Adrenal gland (tissue), 19 donors: ENCODE results near the gene JSRP1. TPM values are rescaled to one million over a fixed set of nuclear protein-coding genes. Genes with fewer than 3 reads are reported as not detected.

ENCODE experiments used
- DNase-seq, 7 donors: peaks; one replicate each; pipeline ENCODE4 v3.0.0-alpha.2; 2019 to 2020
- H3K27ac ChIP-seq, 5 donors: fragments of 200-600 bp; sonication (generic) in 4 of 5; 1 replicate in 3 of 5; 2 replicates in 2 of 5; pipeline versions ENCODE4 v1.5.1 to v1.8.0; 2016 to 2020; ENCODE audit warnings: mild to moderate bottlenecking in 1 of 5
- H3K27me3 ChIP-seq: fragments of 200-600 bp; 2 replicates; pipeline ENCODE4 v1.8.0; 2021
- H3K36me3 ChIP-seq, 2 donors: fragments of 200-600 bp; replicated peaks in 1 of 2; 1 replicate in 1 of 2; 2 replicates in 1 of 2; pipeline versions ENCODE4 v1.5.1 to v1.8.0; 2018 to 2022
- H3K4me1 ChIP-seq, 2 donors: fragments of 200-600 bp; replicated peaks in 1 of 2; 1 replicate in 1 of 2; 2 replicates in 1 of 2; pipeline versions ENCODE4 v1.5.1 to v1.8.0; 2018 to 2021
- H3K4me3 ChIP-seq, 4 donors: fragments of 200-600 bp; sonication (generic) in 3 of 4; one replicate each; pipeline ENCODE4 v1.5.1; 2016 to 2018
- H3K9me3 ChIP-seq, 3 donors: fragments of 200-600 bp; sonication (generic) in 1 of 3; replicated peaks in 1 of 3; 1 replicate in 2 of 3; 2 replicates in 1 of 3; pipeline versions ENCODE4 v1.5.1 to v1.8.0; 2016 to 2021
- POLR2A ChIP-seq, 2 donors: fragments of 450-650 bp; IDR thresholded peaks; one replicate each; pipeline ENCODE4 v1.6.1; 2017; ENCODE audit warnings: antibody characterized with exemption in 2 of 2, mild to moderate bottlenecking in 2 of 2, moderate library complexity in 1 of 2
- WGBS, 4 donors: extraction: QIAGEN DNeasy Blood & Tissue Kit in 2 of 4; methylation state at CpG; one replicate each; pipeline versions ENCODE4 v1.1.5 to v1.1.7; 2013 to 2017; 5-methylcytosine and 5-hydroxymethylcytosine counted together
- intact Hi-C, 2 donors: fragments of 100-400 bp; cut with DNase I; formaldehyde crosslinking; loops; one replicate each; pipeline versions ENCODE4 v1.14.1 to v1.15.0; 2022 to 2023
- long read RNA-seq, 10 donors: library from polyadenylated mRNA in 3 of 10; unstranded in 2 of 10; stranded (forward) in 1 of 10; transcript quantifications; one replicate each; pipeline ENCODE4 v2.0.0 and lab custom pipeline, GENCODE V29; 2021 to 2026
- polyA plus RNA-seq, 3 donors: library from polyadenylated mRNA; stranded (reverse); fragments of 200-250 nt in 2 of 3; fragments of 350-450 nt in 1 of 3; fragmentation: Illumina TruSeq in 1 of 3; extraction: RNeasy Lipid Tissue Mini Kit (QIAGEN cat#74804) in 1 of 3; gene quantifications; one replicate each; pipeline ENCODE4 v1.2.3, GENCODE V29; 2013 to 2014
- total RNA-seq, 9 donors: library from RNA; depleted of rRNA in 4 of 9; stranded (reverse); fragments of >200 nt in 4 of 9; fragments of 120-200 nt in 1 of 9; fragmentation: NEBNext Ultra II Directional in 1 of 9; extraction: Animal tissue kit (Norgen Biotek cat#: 25700) in 1 of 9; gene quantifications; one replicate each; pipeline versions ENCODE4 v1.1.0 to v1.2.4, GENCODE V29; 2013 to 2023
- TF ChIP-seq, protein P1 (sequence below), 6 experiments: fragments of 450-650 bp in 4 of 6; fragments of 200-600 bp in 2 of 6; sonication (generic) in 1 of 6; IDR thresholded peaks; 1 replicate in 5 of 6; 2 replicates in 1 of 6; pipeline versions ENCODE4 v1.5.1 to v1.8.0; 2016 to 2021; ENCODE audit warnings: antibody characterized with exemption in 6 of 6, mild to moderate bottlenecking in 2 of 6, moderate library complexity in 1 of 6
- donor health status: healthy with polysubstance abuse.
- donor health status: Bipolar disorder and iron deficiency.
- donor health status: DM: yes; HTN: yes; CAD: no.
- donor health status: DM: no; HTN: no; CAD: no.
- donor health status: DM: no; HTN: no; CAD: no.
- donor health status: DM: yes; HTN: yes; CAD: no.

Gene JSRP1, protein sequence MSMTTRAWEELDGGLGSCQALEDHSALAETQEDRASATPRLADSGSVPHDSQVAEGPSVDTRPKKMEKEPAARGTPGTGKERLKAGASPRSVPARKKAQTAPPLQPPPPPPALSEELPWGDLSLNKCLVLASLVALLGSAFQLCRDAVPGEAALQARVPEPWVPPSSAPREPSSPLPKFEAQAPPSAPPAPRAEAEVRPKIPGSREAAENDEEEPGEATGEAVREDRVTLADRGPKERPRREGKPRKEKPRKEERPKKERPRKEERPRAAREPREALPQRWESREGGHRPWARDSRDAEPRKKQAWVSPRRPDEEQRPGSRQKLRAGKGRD
- total RNA-seq (1 to 10 TPM in 1 of 9 donors, under 1 TPM in 2, not detected in 6; 0.54 to 1.2 (median 0.84) TPM), polyA plus RNA-seq (1 to 10 TPM in 1 of 3 donors, under 1 TPM in 2; 0.71 to 1.1 (median 0.82) TPM)
- long read RNA-seq, donor 1 = 0 reads
- long read RNA-seq, donor 2, partial matches to known transcripts = 673 of 705 reads
- long read RNA-seq, donor 2, other reads (novel, unspliced or antisense) = 32 of 705 reads
- long read RNA-seq, donor 3 = 0 reads
- long read RNA-seq, donor 4 = 0 reads
- long read RNA-seq, donor 5 = 0 reads
- long read RNA-seq, donor 6, partial matches to known transcripts = 0 of 1 reads
- long read RNA-seq, donor 6, other reads (novel, unspliced or antisense) = 0 of 1 reads
- long read RNA-seq, donor 7, partial matches to known transcripts = 177 of 592 reads
- long read RNA-seq, donor 7, other reads (novel, unspliced or antisense) = 415 of 592 reads
- long read RNA-seq, donor 8, partial matches to known transcripts = 1,434 of 1,536 reads
- long read RNA-seq, donor 8, other reads (novel, unspliced or antisense) = 102 of 1,536 reads
- long read RNA-seq, donor 9, partial matches to known transcripts = 891 of 954 reads
- long read RNA-seq, donor 9, other reads (novel, unspliced or antisense) = 63 of 954 reads
- long read RNA-seq, donor 10, partial matches to known transcripts = 834 of 878 reads
- long read RNA-seq, donor 10, other reads (novel, unspliced or antisense) = 44 of 878 reads

DNA sequence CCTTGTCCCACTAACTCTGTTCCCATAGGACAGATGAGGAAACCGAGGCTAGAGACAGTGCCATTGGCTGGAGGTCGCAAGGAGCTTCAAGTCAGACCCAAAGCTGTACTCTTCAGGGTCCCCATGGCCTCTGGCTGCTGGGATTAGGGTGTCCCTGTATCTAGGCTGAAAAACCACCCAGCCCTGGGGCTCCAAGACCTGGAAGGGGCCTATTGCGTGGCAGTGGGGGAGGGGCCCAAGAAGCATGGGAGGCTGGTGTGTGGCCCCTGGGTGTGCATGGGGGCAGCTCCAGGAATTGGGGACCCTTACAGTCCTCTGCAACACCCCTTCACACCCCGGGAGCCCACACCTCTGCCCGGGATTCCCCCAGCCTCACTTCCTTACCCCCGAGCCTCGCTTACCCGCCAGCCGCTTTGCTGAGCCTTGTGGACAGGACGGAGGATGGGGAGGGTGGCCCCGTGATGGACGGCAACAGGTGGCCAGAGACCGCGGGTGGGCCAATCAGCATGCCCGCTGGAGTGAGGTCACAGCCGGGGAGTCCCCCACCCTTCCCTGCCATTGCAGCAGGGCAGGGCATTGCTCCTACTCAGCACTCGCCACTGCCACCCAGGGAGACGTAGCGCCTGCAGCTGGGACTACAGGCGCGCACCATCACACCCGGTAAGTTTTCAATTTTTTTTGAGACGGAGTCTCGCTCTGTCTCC is at the start of gene JSRP1:
JSRP1 (minus strand) TSS at position 436 of the 704 bp plus-strand sequence. CDS start 1,103 bp downstream, outside the sequence.
- intact Hi-C loops = no loop called here
- no peaks in the 10 kb centered on the region for H3K36me3 ChIP-seq

DNA sequence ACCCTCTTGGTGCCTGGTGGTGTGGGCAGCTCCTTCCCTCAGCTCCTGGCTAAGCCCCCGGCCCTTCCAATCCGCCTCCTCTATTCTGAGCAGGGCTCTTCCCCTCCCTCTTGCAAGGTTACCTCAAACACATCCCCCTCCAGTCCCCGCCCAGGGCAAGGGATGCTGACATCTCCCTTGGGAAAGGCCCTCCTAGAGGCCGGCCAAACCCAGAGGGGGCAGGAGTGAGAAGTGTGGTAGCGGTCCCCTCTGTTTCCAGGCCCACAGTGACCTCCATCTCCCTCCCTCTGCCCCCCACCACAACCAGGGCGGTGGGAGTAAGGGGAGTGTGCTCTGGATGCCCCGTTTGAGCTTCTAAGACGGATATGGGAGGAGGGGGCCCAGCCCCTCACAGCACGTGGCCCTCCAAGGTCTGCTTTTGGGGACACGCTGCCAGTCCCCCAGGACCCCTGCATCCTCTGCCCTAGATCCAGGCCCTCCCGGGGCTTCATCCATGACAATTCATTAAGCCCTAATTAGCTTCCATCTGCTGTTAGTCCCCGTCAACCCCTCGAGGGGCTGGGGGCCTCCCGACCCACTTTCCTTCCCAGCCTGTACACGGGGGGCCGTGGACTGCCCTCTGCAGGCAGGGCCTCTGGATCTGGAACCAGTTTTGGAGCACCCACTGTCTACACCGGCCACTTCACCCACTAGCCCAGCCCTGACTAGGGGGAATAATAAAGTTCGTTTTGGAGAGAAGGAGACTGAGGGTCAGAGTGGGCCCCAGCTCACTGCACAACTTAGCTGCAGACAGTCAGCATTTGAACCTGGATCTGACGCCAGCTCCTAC is 49.4 kb upstream of the JSRP1 start:
- WGBS, 4 donors = 72 to 78% (median 74%) methylated on average over 14 to 19 of the region's 19 CpGs
- no peak overlapping the region for H3K4me3 ChIP-seq
- intact Hi-C loops = no loop called here
- no peaks in the 10 kb centered on the region for H3K9me3 ChIP-seq
- H3K27ac ChIP-seq = no peak overlapping the region
- no peak for TF ChIP-seq POLR2A (IDR thresholded peaks at IDR 0.05)
- TF ChIP-seq, protein P1, sequence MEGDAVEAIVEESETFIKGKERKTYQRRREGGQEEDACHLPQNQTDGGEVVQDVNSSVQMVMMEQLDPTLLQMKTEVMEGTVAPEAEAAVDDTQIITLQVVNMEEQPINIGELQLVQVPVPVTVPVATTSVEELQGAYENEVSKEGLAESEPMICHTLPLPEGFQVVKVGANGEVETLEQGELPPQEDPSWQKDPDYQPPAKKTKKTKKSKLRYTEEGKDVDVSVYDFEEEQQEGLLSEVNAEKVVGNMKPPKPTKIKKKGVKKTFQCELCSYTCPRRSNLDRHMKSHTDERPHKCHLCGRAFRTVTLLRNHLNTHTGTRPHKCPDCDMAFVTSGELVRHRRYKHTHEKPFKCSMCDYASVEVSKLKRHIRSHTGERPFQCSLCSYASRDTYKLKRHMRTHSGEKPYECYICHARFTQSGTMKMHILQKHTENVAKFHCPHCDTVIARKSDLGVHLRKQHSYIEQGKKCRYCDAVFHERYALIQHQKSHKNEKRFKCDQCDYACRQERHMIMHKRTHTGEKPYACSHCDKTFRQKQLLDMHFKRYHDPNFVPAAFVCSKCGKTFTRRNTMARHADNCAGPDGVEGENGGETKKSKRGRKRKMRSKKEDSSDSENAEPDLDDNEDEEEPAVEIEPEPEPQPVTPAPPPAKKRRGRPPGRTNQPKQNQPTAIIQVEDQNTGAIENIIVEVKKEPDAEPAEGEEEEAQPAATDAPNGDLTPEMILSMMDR (IDR thresholded peaks at IDR 0.05) = no peak
- DNase-seq = no peak
- peaks cover 0 to 7% of the 10 kb centered on the region in 2 donors for H3K4me1 ChIP-seq
- H3K36me3 ChIP-seq = no peaks in the 10 kb centered on the region
- H3K27me3 ChIP-seq = peaks cover 27% of the 10 kb centered on the region

More for the DNA sequence above, at the start of gene JSRP1:
- H3K27ac ChIP-seq = no peak within 1 kb of the TSS
- H3K4me3 ChIP-seq = no peak within 1 kb of the TSS
- no peak for DNase-seq
- H3K9me3 ChIP-seq = no peaks in the 10 kb centered on the region
- peaks cover 29% of the 10 kb centered on the region for H3K27me3 ChIP-seq
- peaks cover 0 to 20% of the 10 kb centered on the region in 2 donors for H3K4me1 ChIP-seq
- TF ChIP-seq, protein P1 (IDR thresholded peaks at IDR 0.05) = no peak
- TF ChIP-seq POLR2A (IDR thresholded peaks at IDR 0.05) = no peak
- 69 to 82% (median 72%) methylated on average over 12 to 24 of the region's 24 CpGs for WGBS, 4 donors

DNA sequence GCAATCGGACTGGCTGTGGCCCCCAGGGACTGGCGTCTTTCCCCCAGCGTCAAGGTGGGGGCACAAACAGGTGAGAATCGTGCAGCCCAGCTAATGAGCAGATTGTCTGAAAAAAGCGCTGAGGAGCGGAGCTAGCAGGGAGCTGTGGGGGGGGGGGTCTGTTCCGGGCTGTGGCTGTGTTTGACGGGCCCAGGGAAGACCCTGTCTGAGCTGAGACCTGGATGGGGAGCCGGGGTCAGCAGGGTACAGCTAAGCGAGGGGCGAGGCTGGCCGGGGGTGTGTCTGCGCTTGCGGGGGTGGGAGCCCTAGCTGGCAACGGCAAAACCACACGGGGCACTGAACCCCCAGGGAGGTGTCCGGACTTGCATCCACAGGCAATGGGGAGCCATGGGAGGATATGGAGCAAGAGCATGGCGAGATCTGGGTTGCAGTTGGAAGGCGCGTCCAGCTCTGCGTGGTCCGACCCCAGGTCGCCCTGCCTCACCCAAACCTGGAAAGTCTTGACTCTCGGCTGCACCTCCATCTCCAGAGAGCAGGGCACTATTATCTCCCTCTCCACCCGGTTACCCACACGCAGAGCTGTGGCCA is 47.1 kb upstream of the JSRP1 start:
- 71 to 79% (median 73%) methylated on average over 23 to 26 of the region's 26 CpGs for WGBS, 4 donors
- H3K27me3 ChIP-seq = peaks cover 27% of the 10 kb centered on the region
- H3K27ac ChIP-seq = no peak overlapping the region
- peaks cover 0 to 7% of the 10 kb centered on the region in 2 donors for H3K4me1 ChIP-seq
- TF ChIP-seq, protein P1 (IDR thresholded peaks at IDR 0.05) = no peak
- no peak for TF ChIP-seq POLR2A (IDR thresholded peaks at IDR 0.05)
- H3K4me3 ChIP-seq = no peak overlapping the region
- DNase-seq = no peak
- H3K36me3 ChIP-seq = no peaks in the 10 kb centered on the region
- no peaks in the 10 kb centered on the region for H3K9me3 ChIP-seq
- intact Hi-C loops = no loop called here
